Vagina (tissue), 2 donors: Measurements from ENCODE around the gene B4GALT1. TPM values are rescaled to one million over a fixed set of nuclear protein-coding genes. Genes with fewer than 3 reads are reported as not detected.

Experiments
- DNase-seq, 2 donors: peaks; one replicate each; pipeline ENCODE4 v3.0.0-alpha.2; 2017; ENCODE audit errors: extremely low spot score in 2 of 2
- H3K27ac ChIP-seq: fragments of 200-600 bp; sonication (generic); one replicate; pipeline ENCODE4 v1.5.1; 2019
- H3K27me3 ChIP-seq: fragments of 200-600 bp; sonication (generic); one replicate; pipeline ENCODE4 v1.5.1; 2019
- H3K36me3 ChIP-seq, 2 donors: fragments of 200-600 bp; sonication (generic); one replicate each; pipeline ENCODE4 v1.5.1; 2017 to 2019
- H3K4me1 ChIP-seq: fragments of 200-600 bp; sonication (generic); one replicate; pipeline ENCODE4 v1.5.1; 2019
- H3K4me3 ChIP-seq, 2 donors: fragments of 200-600 bp; sonication (generic); 1 replicate in 1 of 2; 2 replicates in 1 of 2; pipeline ENCODE4 v1.5.1; 2016 to 2019
- H3K9me3 ChIP-seq: fragments of 200-600 bp; sonication (generic); one replicate; pipeline ENCODE4 v1.5.1; 2019
- POLR2A ChIP-seq, 2 donors: fragments of 450-650 bp; IDR thresholded peaks; one replicate each; pipeline ENCODE4 v1.6.1; 2017; ENCODE audit warnings: antibody characterized with exemption in 2 of 2, mild to moderate bottlenecking in 2 of 2, moderate library complexity in 2 of 2
- POLR2AphosphoS5 ChIP-seq, 2 donors: sonication (generic); formaldehyde crosslinking; IDR thresholded peaks; one replicate each; pipeline ENCODE4 v1.9.0; 2017; ENCODE audit warnings: antibody characterized with exemption in 2 of 2, mild to moderate bottlenecking in 2 of 2, low read depth in 1 of 2; ENCODE audit not compliant: insufficient read depth in 1 of 2
- intact Hi-C: fragments of 100-400 bp; cut with DNase I; formaldehyde crosslinking; loops from one replicate; pipeline ENCODE4 v1.15.1; 2023
- total RNA-seq: library from RNA; depleted of rRNA; stranded (reverse); fragments of >200 nt; gene quantifications from one replicate; pipeline ENCODE4 v1.2.3, GENCODE V29; 2016
- TF ChIP-seq, protein P1 (sequence below), 3 experiments: fragments of 450-650 bp in 2 of 3; fragments of 200-600 bp in 1 of 3; sonication (generic) in 1 of 3; IDR thresholded peaks; one replicate each; pipeline ENCODE4 v1.5.1; 2017 to 2019; ENCODE audit warnings: antibody characterized with exemption in 3 of 3, mild to moderate bottlenecking in 2 of 3, moderate library complexity in 2 of 3

B4GALT1 gene
- total RNA-seq, 1 donor from 2014 or later: 85.2 TPM

DNA sequence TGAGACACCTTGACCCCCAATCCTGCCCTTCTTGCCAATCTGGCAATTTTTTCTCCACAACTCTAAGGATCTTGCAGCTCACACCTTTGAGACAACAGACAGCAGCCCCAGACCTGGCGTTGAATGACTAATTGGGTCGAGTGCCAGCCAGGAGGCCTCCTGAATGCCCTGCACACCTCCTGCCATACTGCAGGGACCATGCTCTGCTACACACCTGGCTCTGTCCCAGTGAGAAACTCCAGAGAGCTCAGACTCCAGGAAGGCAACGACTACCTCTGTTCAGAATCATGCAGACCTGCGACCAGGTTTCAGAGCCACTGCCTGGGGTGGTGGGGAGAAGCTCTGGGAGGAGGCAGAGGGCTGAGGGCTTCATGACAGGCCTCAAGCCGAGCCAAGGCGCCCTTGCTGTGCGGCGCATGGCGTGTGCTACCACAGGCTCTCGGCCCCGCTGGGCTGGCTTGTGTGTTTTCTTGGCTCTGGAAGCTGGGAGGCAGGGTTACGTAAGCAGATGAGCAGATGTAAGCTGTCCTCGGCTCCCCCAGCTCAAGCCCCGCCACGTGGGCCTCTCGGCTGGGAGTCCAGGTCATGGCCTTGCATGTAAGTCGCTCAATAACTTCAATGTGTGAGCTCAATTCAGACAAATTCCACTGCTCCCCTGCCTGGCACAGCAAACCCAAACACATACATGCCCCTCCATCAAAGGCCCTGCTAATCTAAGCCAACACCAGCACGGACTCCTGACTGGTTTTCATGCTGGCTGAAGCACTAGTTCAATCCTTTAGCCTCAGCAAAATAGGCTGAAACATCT, 27.5 kb downstream of the B4GALT1 start:
- Histone ChIP-seq H3K4me1 (peaks cover 91% of the 10 kb centered on the region), H3K9me3 (no peaks in the 10 kb centered on the region), H3K4me3 (peak overlapping the region in 1 of 2 donors; percentile 23), H3K36me3 (peaks cover 0 to 5% of the 10 kb centered on the region in 2 donors), H3K27ac (peak overlapping the region; percentile 42), H3K27me3 (no peaks in the 10 kb centered on the region)
- TF ChIP-seq POLR2AphosphoS5 (IDR thresholded peaks at IDR 0.05; ENCODE audit: insufficient read depth in 1 of 2, low read depth in 1 of 2) (peak in 1 of 2 donors; percentile 78), POLR2A (IDR thresholded peaks at IDR 0.05) (no peak)
- TF ChIP-seq, protein P1, sequence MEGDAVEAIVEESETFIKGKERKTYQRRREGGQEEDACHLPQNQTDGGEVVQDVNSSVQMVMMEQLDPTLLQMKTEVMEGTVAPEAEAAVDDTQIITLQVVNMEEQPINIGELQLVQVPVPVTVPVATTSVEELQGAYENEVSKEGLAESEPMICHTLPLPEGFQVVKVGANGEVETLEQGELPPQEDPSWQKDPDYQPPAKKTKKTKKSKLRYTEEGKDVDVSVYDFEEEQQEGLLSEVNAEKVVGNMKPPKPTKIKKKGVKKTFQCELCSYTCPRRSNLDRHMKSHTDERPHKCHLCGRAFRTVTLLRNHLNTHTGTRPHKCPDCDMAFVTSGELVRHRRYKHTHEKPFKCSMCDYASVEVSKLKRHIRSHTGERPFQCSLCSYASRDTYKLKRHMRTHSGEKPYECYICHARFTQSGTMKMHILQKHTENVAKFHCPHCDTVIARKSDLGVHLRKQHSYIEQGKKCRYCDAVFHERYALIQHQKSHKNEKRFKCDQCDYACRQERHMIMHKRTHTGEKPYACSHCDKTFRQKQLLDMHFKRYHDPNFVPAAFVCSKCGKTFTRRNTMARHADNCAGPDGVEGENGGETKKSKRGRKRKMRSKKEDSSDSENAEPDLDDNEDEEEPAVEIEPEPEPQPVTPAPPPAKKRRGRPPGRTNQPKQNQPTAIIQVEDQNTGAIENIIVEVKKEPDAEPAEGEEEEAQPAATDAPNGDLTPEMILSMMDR (IDR thresholded peaks at IDR 0.05): no peak
- intact Hi-C loops: no loop called here
- DNase-seq: no peak

- Histone ChIP-seq H3K36me3 (peaks cover 0 to 13% of the 10 kb centered on the region in 2 donors), H3K27me3 (no peaks in the 10 kb centered on the region), H3K27ac (peak overlapping the region; percentile 42), H3K4me1 (peaks cover 93% of the 10 kb centered on the region), H3K9me3 (no peaks in the 10 kb centered on the region), H3K4me3 (no peak overlapping the region)
- TF ChIP-seq POLR2AphosphoS5 (IDR thresholded peaks at IDR 0.05; ENCODE audit: insufficient read depth in 1 of 2, low read depth in 1 of 2) (no peak), POLR2A (IDR thresholded peaks at IDR 0.05) (no peak)
- TF ChIP-seq, protein P1 (IDR thresholded peaks at IDR 0.05): no peak
- no peak for DNase-seq
- intact Hi-C loops: no loop called here
Measured at GRCh38 chr9:33138768-33139167, 28.4 kb downstream of the B4GALT1 start.

DNA sequence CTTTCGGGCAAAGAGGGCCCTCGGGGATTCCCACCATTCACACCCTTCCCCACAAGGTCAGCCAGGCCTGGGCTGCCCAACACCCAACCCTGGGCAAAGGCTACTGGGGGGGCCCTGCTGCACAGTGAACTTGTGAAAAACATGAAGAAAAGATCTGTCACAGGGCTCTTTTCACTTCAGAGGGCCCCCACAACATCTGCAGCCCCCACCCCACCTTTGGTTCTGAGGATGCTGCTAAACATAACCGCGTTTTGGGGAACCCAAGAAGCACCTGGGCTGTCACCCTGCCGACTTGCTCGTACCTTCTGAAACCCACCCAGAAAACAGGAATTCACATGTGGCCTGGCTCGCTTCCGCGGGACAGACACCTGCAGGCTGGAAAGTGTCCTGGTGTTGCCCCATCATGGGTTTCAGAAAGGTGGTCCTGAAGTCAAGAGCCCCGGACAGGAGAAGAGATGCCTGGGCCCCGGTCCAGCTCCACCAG, 29.3 kb downstream of the B4GALT1 start:
- intact Hi-C loops: no loop called here
- H3K9me3 ChIP-seq: no peaks in the 10 kb centered on the region
- H3K4me1 ChIP-seq: peaks cover 83% of the 10 kb centered on the region
- peaks cover 0 to 20% of the 10 kb centered on the region in 2 donors for H3K36me3 ChIP-seq
- H3K27me3 ChIP-seq: no peaks in the 10 kb centered on the region
- DNase-seq: no peak
- no peak overlapping the region for H3K27ac ChIP-seq
- no peak overlapping the region for H3K4me3 ChIP-seq
- TF ChIP-seq POLR2AphosphoS5 (IDR thresholded peaks at IDR 0.05; ENCODE audit: insufficient read depth in 1 of 2, low read depth in 1 of 2) (no peak), POLR2A (IDR thresholded peaks at IDR 0.05) (no peak)
- TF ChIP-seq, protein P1 (IDR thresholded peaks at IDR 0.05): no peak

DNA sequence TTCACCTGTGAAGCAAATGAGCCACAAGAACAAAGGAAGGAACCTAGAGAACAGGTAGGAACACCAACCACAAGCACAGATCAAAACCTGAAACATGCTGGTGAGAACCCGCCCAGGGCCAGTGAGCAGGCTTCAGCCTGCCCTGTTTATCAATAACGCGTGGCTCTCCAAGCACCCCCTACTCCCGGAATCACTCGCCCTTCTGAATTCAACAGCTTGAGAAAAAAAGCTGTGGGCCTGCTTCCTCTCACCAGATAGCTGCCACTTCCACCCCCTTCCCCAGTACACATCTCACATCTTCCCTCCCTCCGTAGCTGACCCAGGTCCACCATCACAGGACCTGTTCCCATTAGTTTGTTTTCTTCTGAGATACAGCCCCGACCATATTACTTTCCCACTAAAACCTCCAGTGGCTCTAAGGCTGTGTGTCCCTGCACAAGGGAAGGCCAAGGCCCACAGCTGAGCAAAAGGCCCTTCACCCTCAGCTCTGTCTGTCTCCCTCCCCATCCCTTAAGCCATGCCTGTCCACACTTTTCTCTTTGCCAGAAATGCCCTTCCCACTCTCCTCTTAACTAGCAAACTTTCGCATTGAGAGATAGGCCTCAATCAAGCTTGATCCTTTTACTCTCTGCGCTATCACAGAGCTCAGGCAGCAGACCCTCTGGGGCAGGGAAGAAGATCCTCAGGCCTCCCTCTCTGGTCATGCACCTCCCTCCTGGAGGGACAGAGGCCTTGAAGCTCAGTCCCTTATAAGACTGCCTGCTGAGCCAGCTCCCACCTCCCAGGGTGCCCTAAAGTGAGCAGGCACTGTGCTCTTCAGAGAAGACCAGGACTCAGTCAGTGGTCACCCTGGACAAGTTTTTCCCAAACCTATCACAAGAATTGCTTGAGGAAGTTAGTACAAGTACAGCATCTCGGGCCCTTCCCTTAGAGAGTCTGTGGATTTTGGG, 30.1 kb downstream of the B4GALT1 start:
- no peaks in the 10 kb centered on the region for H3K9me3 ChIP-seq
- no peak for TF ChIP-seq POLR2A (IDR thresholded peaks at IDR 0.05)
- TF ChIP-seq, protein P1 (IDR thresholded peaks at IDR 0.05): no peak
- no peak for TF ChIP-seq POLR2AphosphoS5 (IDR thresholded peaks at IDR 0.05; ENCODE audit: insufficient read depth in 1 of 2, low read depth in 1 of 2)
- DNase-seq: no peak
- H3K27ac ChIP-seq: no peak overlapping the region
- no peak overlapping the region for H3K4me3 ChIP-seq
- peaks cover 82% of the 10 kb centered on the region for H3K4me1 ChIP-seq
- H3K27me3 ChIP-seq: no peaks in the 10 kb centered on the region
- intact Hi-C loops: no loop called here
- H3K36me3 ChIP-seq: peaks cover 0 to 24% of the 10 kb centered on the region in 2 donors
